Panc1 (cell line): ENCODE results near the gene NUFIP1. TPM values are rescaled to one million over a fixed set of nuclear protein-coding genes. Genes with fewer than 3 reads are reported as not detected.

Experiments
- ATAC-seq: fragments of 200-7000 bp; cut with Tn5 transposase; 2 replicates; pipeline ENCODE4 v1.9.1; 2020; ENCODE audit warnings: mild to moderate bottlenecking, moderate library complexity
- BruUV-seq: library from RNA; stranded (reverse); fragments of 400-500 nt; replicated peaks from 2 replicates; lab custom pipeline; 2021; lab: Mats Ljungman, UMichigan
- CTCF ChIA-PET: fragments of 300-600 bp; sonication (Branson Sonifier 250); formaldehyde crosslinking; loops from one replicate; lab custom pipeline; 2022; ENCODE audit warnings: antibody characterized with exemption; lab: Charles Lee
- POLR2A ChIA-PET: fragments of 300-600 bp; sonication (Branson Sonifier 250); formaldehyde crosslinking; loops from one replicate; lab custom pipeline; 2022; ENCODE audit warnings: antibody characterized with exemption; lab: Charles Lee
- DNase-seq: peaks from one replicate; pipeline ENCODE4 v3.0.0-alpha.2; 2010; ENCODE audit warnings: low read depth, low spot score
- H3K27ac ChIP-seq: 2 replicates; pipeline ENCODE4 v1.5.1; 2011; ENCODE audit warnings: mild to moderate bottlenecking, low read length, inconsistent platforms
- H3K27me3 ChIP-seq: fragments of 200-500 bp; sonication (Bioruptor generic); 2 replicates; pipeline ENCODE4 v1.6.0; 2014; ENCODE audit warnings: low read length, inconsistent platforms; ENCODE audit not compliant: control insufficient read depth, insufficient read depth
- H3K36me3 ChIP-seq: fragments of 200-500 bp; sonication (Bioruptor generic); 2 replicates; pipeline ENCODE4 v1.5.1; 2014; ENCODE audit warnings: inconsistent platforms, mild to moderate bottlenecking, low read length, moderate library complexity; ENCODE audit not compliant: control insufficient read depth, insufficient read depth
- H3K4me1 ChIP-seq: 2 replicates; pipeline ENCODE4 v1.5.1; 2011; ENCODE audit warnings: inconsistent platforms, mild to moderate bottlenecking, low read length, moderate library complexity; ENCODE audit not compliant: control insufficient read depth, insufficient read depth
- H3K4me3 ChIP-seq, 2 experiments: 2 replicates each; pipeline ENCODE4 v1.5.1; 2011 to 2012; ENCODE audit warnings: low read depth in 2 of 2, low read length in 2 of 2, mild to moderate bottlenecking in 2 of 2, inconsistent platforms in 1 of 2, moderate library complexity in 1 of 2
- H3K9me3 ChIP-seq: fragments of 200-500 bp; sonication (Bioruptor generic); 2 replicates; pipeline ENCODE4 v1.5.1; 2014; ENCODE audit warnings: low read depth, mild to moderate bottlenecking, inconsistent platforms, low read length, moderate library complexity; ENCODE audit not compliant: control insufficient read depth, insufficient read depth
- CTCF ChIP-seq: fragments of 450-650 bp; IDR thresholded peaks from 2 replicates; pipeline ENCODE4 v1.5.1; 2017; ENCODE audit warnings: mild to moderate bottlenecking
- POLR2AphosphoS5 ChIP-seq: IDR thresholded peaks from 2 replicates; pipeline ENCODE4 v1.6.1; 2012; ENCODE audit warnings: mild to moderate bottlenecking, low read depth, low read length, moderate library complexity
- REST ChIP-seq, 2 experiments: IDR thresholded peaks; 2 replicates each; pipeline ENCODE4 v1.6.1; 2011 to 2012; ENCODE audit warnings: low read depth in 2 of 2, control low read depth in 1 of 2, low read length in 1 of 2, mild to moderate bottlenecking in 1 of 2, moderate library complexity in 1 of 2; ENCODE audit not compliant: insufficient read depth in 1 of 2
- SIN3A ChIP-seq: IDR thresholded peaks from 2 replicates; pipeline ENCODE4 v1.6.1; 2012; ENCODE audit warnings: low read depth, mild to moderate bottlenecking, low read length, moderate library complexity, borderline replicate concordance; ENCODE audit not compliant: insufficient read depth
- TCF7L2 ChIP-seq: IDR thresholded peaks from 2 replicates; pipeline ENCODE4 v1.6.1; 2011; ENCODE audit warnings: mild to moderate bottlenecking, low read depth, low read length, inconsistent platforms
- in situ Hi-C: cut with HindIII; loops from 2 replicates; pipeline ENCODE4 v1.10.0; 2016; ENCODE audit warnings: low sequenced_read_pairs, low pct_unique_long_range_greater_than_20kb
- intact Hi-C: fragments of 100-400 bp; cut with micrococcal nuclease; formaldehyde crosslinking; loops from one replicate; pipeline ENCODE4 v1.10.0; 2022; ENCODE audit not compliant: unreplicated experiment
- total RNA-seq: library from RNA; stranded (reverse); gene quantifications from one replicate; pipeline ENCODE4 v1.2.1, GENCODE V29; 2021; ENCODE audit not compliant: unreplicated experiment

Gene NUFIP1
- total RNA-seq, 1 experiment from 2014 or later = 6.6 TPM

GRCh38 chr13:45007823-45008222, 18.6 kb upstream of the NUFIP1 start:
- CTCF ChIA-PET = interaction anchor here (0.5 kb wide), 1 partner anchor 346 kb away, joined by 3 read pairs; no protein-coding TSS in a partner anchor

GRCh38 chr13:45007225-45007624, 18.0 kb upstream of the NUFIP1 start:
- POLR2A ChIA-PET = no interaction called here
- intact Hi-C loops = no loop called here
- Histone ChIP-seq H3K27me3 (no peaks in the 10 kb centered on the region), H3K36me3 (peaks cover 2% of the 10 kb centered on the region; the same call in 1 of the 2 replicates), H3K4me1 (no peaks in the 10 kb centered on the region), H3K4me3 (no peak overlapping the region), H3K9me3 (no peaks in the 10 kb centered on the region), H3K27ac (no peak overlapping the region)
- CTCF ChIA-PET = interaction anchor here (0.5 kb wide), 1 partner anchor 347 kb away, joined by 3 read pairs; no protein-coding TSS in a partner anchor
- BruUV-seq = no TSS peak
- DNase-seq (no peak), ATAC-seq (no peak)
- TF ChIP-seq POLR2AphosphoS5 (no peak), SIN3A (no peak), REST (IDR thresholded peaks at IDR 0.05; ENCODE audit: insufficient read depth in 1 of 2, low read depth in 2 of 2, low read length in 1 of 2) (no peak), CTCF (no peak), TCF7L2 (no peak)
- in situ Hi-C loops = no loop called here

More at GRCh38 chr13:45007823-45008222, 18.6 kb upstream of the NUFIP1 start:
- Histone ChIP-seq H3K27ac (no peak overlapping the region), H3K4me1 (no peaks in the 10 kb centered on the region), H3K36me3 (peaks cover 2% of the 10 kb centered on the region; the same call in 1 of the 2 replicates), H3K9me3 (no peaks in the 10 kb centered on the region), H3K27me3 (no peaks in the 10 kb centered on the region), H3K4me3 (no peak overlapping the region)
- no peak for ATAC-seq
- intact Hi-C loops (no loop called here), in situ Hi-C loops (no loop called here)
- POLR2A ChIA-PET = no interaction called here
- TF ChIP-seq CTCF (no peak), REST (IDR thresholded peaks at IDR 0.05; ENCODE audit: insufficient read depth in 1 of 2, low read depth in 2 of 2, low read length in 1 of 2) (no peak)
- BruUV-seq = no TSS peak
- no peak for DNase-seq
